Immature natural killer cell (primary cell): ENCODE results near the gene MSL3. TPM values are rescaled to one million over a fixed set of nuclear protein-coding genes. Genes with fewer than 3 reads are reported as not detected.
A peak's percentile ranks its signal among the peaks of the same experiment; 100 is the strongest.

Experiments used
- DNase-seq, 3 donors: peaks; one replicate each; pipeline ENCODE4 v3.0.0; 2022; ENCODE audit warnings: mixed read lengths in 1 of 3
- H3K27ac Mint-ChIP-seq, 6 donors: one replicate each; pipeline ENCODE4 v1.8.0; 2020; ENCODE audit warnings: mixed read lengths in 6 of 6, mild to moderate bottlenecking in 5 of 6, inconsistent platforms in 4 of 6, moderate library complexity in 3 of 6
- H3K27me3 Mint-ChIP-seq, 3 donors: one replicate each; pipeline ENCODE4 v1.8.0; 2020 to 2021; ENCODE audit warnings: low read depth in 3 of 3, mild to moderate bottlenecking in 3 of 3, mixed read lengths in 3 of 3, moderate library complexity in 3 of 3, inconsistent platforms in 1 of 3
- H3K36me3 Mint-ChIP-seq, 3 donors: one replicate each; pipeline ENCODE4 v1.8.0; 2020; ENCODE audit warnings: mixed read lengths in 3 of 3, inconsistent platforms in 2 of 3, mild to moderate bottlenecking in 2 of 3
- H3K4me1 Mint-ChIP-seq, 2 donors: one replicate each; pipeline ENCODE4 v1.8.0; 2020; ENCODE audit warnings: inconsistent platforms in 2 of 2, mild to moderate bottlenecking in 2 of 2, mixed read lengths in 2 of 2, moderate library complexity in 1 of 2
- H3K4me3 Mint-ChIP-seq, 5 donors: one replicate each; pipeline ENCODE4 v1.8.0; 2020; ENCODE audit warnings: mild to moderate bottlenecking in 5 of 5, mixed read lengths in 5 of 5, inconsistent platforms in 3 of 5, moderate library complexity in 3 of 5
- H3K9me3 Mint-ChIP-seq, 6 donors: one replicate each; pipeline ENCODE4 v1.8.0; 2020; ENCODE audit warnings: mild to moderate bottlenecking in 6 of 6, mixed read lengths in 6 of 6, inconsistent platforms in 4 of 6, moderate library complexity in 3 of 6
- polyA plus RNA-seq, 3 donors: library from polyadenylated mRNA; unstranded; fragments of 300-500 nt; fragmentation: Illumina TruSeq; gene quantifications; one replicate each; pipeline ENCODE4 v1.2.3, GENCODE V29; 2021

The MSL3 gene
- polyA plus RNA-seq, 3 donors from 2014 or later: 40.5 to 47.8 (median 41.0) TPM

DNA sequence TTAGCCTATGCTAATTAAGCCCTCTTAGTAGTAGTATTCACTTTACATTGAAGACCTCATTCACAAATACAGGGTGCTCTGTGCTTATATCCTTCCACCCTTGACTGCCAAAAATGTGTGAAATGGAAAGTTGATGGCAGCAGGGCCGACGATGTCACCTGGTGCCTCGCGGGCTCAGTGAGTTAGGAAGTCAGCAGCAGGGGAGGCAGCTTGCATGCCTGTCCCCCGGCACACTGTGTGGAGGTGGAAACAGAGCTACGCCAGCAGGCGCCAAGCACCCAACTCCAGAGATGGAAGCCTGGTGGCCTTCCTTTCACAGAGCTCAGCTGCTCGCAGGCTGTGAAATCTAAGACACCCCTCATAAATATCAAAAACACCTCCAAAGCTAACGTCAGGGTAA is 8.4 kb downstream of the MSL3 start:
- H3K27me3 Mint-ChIP-seq: peaks cover 0 to 4% (median 0%) of the 10 kb centered on the region in 3 donors
- H3K36me3 Mint-ChIP-seq: peaks cover 3 to 25% (median 11%) of the 10 kb centered on the region in 3 donors
- peaks cover 0 to 5% (median 0%) of the 10 kb centered on the region in 6 donors for H3K9me3 Mint-ChIP-seq
- no peak overlapping the region for H3K4me3 Mint-ChIP-seq
- peak overlapping the region in 1 of 6 donors; percentile 40 for H3K27ac Mint-ChIP-seq
- peaks cover 6 to 20% of the 10 kb centered on the region in 2 donors for H3K4me1 Mint-ChIP-seq
- DNase-seq: no peak

DNA sequence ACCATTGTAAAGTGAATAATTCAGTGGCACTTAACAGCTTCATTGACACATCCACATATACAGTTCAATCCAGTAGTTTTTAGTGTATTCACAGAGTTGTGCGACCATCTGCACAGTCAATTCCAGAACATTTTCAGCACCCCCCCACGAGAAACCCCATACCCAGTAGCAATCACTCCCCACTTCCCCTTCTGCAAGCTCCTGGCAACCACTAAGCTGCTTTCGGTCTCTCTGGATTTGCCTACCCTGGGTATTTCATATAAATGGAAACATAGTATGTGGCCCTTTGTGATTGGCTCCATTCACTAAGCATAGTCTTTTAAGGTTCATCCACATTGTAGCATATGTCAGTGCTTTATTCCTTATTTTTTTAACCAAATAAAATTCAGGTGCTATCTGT is 10.0 kb downstream of the MSL3 start:
- Mint-ChIP-seq H3K27me3 (peaks cover 0 to 2% (median 0%) of the 10 kb centered on the region in 3 donors), H3K4me3 (no peak overlapping the region), H3K4me1 (peaks cover 6 to 20% of the 10 kb centered on the region in 2 donors), H3K36me3 (peaks cover 3 to 16% (median 11%) of the 10 kb centered on the region in 3 donors), H3K27ac (no peak overlapping the region), H3K9me3 (peaks cover 0 to 5% (median 0%) of the 10 kb centered on the region in 6 donors)
- no peak for DNase-seq

DNA sequence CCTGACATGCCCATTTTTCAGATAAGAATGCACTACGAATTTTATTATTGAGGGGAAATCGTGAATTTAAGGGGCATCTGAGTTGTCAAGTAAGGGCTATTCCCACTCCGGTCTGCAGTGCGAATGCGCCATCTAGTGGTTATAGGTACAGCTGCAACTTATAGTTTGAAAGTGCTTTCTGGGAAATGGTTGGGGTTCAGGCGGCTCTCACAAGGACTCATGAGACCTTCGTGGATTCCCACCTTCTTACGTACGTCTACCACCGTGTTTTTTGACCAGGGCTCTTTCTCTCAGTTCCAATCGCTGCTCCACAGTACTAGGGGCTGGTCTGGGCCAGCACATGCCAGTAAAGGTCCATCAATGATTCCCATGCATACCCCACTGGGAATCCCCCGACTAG is 12.3 kb downstream of the MSL3 start:
- DNase-seq: peak; percentile 53 to 64 (median 55)
- H3K36me3 Mint-ChIP-seq: peaks cover 0 to 14% (median 4%) of the 10 kb centered on the region in 3 donors
- peak overlapping the region in 3 of 6 donors; percentile 15 to 51 (median 32) for H3K27ac Mint-ChIP-seq
- no peaks in the 10 kb centered on the region for H3K9me3 Mint-ChIP-seq
- no peak overlapping the region for H3K4me3 Mint-ChIP-seq
- H3K27me3 Mint-ChIP-seq: peaks cover 0 to 3% (median 0%) of the 10 kb centered on the region in 3 donors
- peaks cover 4 to 11% of the 10 kb centered on the region in 2 donors for H3K4me1 Mint-ChIP-seq

DNA sequence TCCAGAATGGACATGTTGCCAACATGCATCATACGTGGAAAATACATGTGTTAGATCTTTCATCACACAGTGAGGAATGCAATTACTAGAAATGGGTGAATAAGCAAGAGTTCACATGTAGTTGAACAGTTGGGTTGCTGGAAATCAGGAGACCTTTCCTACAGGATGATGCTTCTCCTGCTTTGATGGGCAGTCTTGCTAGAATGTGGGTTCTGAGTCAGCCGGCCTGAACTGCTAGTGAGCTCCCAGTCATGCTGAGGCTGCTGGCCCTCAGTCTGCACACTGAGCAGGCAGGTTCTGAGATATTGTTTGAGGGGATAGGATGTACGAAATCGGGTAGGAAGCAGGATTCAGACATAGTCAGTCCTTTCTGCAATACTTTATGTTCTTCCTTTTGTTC is 20.2 kb downstream of the MSL3 start:
- Mint-ChIP-seq H3K36me3 (peaks cover 4 to 19% (median 12%) of the 10 kb centered on the region in 3 donors), H3K27ac (no peak overlapping the region), H3K9me3 (no peaks in the 10 kb centered on the region), H3K4me1 (no peaks in the 10 kb centered on the region), H3K27me3 (peaks cover 0 to 2% (median under 1%) of the 10 kb centered on the region in 3 donors), H3K4me3 (no peak overlapping the region)
- no peak for DNase-seq

DNA sequence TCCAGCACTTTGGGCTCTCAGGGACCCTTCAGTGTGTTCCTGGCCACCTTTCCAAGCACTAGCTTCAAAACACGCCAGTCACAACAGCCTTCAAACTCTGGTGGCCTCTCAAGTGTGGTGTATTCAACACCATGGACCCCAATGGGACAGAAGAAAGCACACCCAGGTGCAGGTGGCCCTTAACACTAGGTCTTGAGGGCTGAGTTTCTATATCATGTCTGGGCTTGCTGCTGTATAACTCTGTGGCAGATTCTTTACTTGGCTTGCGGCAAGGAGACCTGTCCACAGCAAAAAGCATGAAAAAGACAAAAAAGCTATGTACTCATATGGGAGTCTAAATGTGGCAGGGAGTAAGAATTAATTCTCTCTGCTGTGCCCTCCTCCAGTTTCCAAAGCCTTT is 23.1 kb downstream of the MSL3 start:
- DNase-seq: no peak
- Mint-ChIP-seq H3K27ac (no peak overlapping the region), H3K4me3 (no peak overlapping the region), H3K9me3 (peaks cover 0 to 2% (median 0%) of the 10 kb centered on the region in 6 donors), H3K4me1 (no peaks in the 10 kb centered on the region), H3K27me3 (peaks cover 0 to 3% (median 2%) of the 10 kb centered on the region in 3 donors), H3K36me3 (peaks cover 0 to 4% (median 3%) of the 10 kb centered on the region in 3 donors)

- peaks cover 0 to 2% (median 0%) of the 10 kb centered on the region in 6 donors for H3K9me3 Mint-ChIP-seq
- peaks cover 0 to 4% (median 3%) of the 10 kb centered on the region in 3 donors for H3K36me3 Mint-ChIP-seq
- H3K27me3 Mint-ChIP-seq: peaks cover 0 to 3% (median 0%) of the 10 kb centered on the region in 3 donors
- H3K27ac Mint-ChIP-seq: no peak overlapping the region
- H3K4me3 Mint-ChIP-seq: no peak overlapping the region
- H3K4me1 Mint-ChIP-seq: peaks cover 2 to 3% of the 10 kb centered on the region in 2 donors
- no peak for DNase-seq
These were observed 23.8 kb downstream of the MSL3 start for GRCh38 chrX:11781734-11782370.

DNA sequence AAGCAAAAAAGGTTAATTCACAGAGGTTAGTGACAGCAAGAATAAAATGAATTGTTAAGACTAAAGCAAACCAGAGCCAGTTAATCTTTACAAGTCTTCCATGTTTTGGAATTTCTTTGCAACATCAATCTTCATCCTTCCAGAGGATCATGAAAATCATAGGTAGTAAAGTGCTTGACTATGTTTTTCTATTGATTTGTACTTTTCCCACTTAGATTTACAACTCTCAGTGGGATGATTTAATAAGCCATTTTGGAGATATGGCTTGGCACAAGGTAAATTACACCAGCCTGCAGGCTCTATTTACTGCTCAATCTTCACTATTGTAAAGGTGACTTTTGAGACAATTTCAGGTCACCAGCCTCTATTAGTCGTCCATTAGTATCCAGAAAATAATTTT is 26.5 kb downstream of the MSL3 start:
- peaks cover 0 to 3% (median under 1%) of the 10 kb centered on the region in 3 donors for H3K36me3 Mint-ChIP-seq
- peaks cover 7 to 16% of the 10 kb centered on the region in 2 donors for H3K4me1 Mint-ChIP-seq
- H3K9me3 Mint-ChIP-seq: peaks cover 0 to 2% (median 0%) of the 10 kb centered on the region in 6 donors
- DNase-seq: no peak
- no peak overlapping the region for H3K4me3 Mint-ChIP-seq
- H3K27ac Mint-ChIP-seq: no peak overlapping the region
- H3K27me3 Mint-ChIP-seq: peaks cover 0 to 3% (median 0%) of the 10 kb centered on the region in 3 donors

- Mint-ChIP-seq H3K27me3 (peaks cover 0 to 3% (median 0%) of the 10 kb centered on the region in 3 donors), H3K27ac (peak overlapping the region in 2 of 6 donors; percentile 23 to 32), H3K36me3 (no peaks in the 10 kb centered on the region), H3K4me3 (peak overlapping the region; percentile 68 to 84 (median 77)), H3K9me3 (peaks cover 0 to 2% (median 0%) of the 10 kb centered on the region in 6 donors), H3K4me1 (peaks cover 10 to 16% of the 10 kb centered on the region in 2 donors)
- DNase-seq: no peak
These were observed 28.8 kb downstream of the MSL3 start for GRCh38 chrX:11786862-11787261.

- no peaks in the 10 kb centered on the region for H3K36me3 Mint-ChIP-seq
- peaks cover 14 to 21% of the 10 kb centered on the region in 2 donors for H3K4me1 Mint-ChIP-seq
- H3K27me3 Mint-ChIP-seq: peaks cover 0 to 3% (median 0%) of the 10 kb centered on the region in 3 donors
- peaks cover 0 to 2% (median 0%) of the 10 kb centered on the region in 6 donors for H3K9me3 Mint-ChIP-seq
- DNase-seq: peak; percentile 50 to 55 (median 53)
- peak overlapping the region in 2 of 6 donors; percentile 28 to 70 for H3K27ac Mint-ChIP-seq
- peak overlapping the region; percentile 68 to 84 (median 77) for H3K4me3 Mint-ChIP-seq
These were observed 29.5 kb downstream of the MSL3 start for GRCh38 chrX:11787564-11787963.

GRCh38 chrX:11789809-11790208 is 31.8 kb downstream of the MSL3 start:
- no peaks in the 10 kb centered on the region for H3K36me3 Mint-ChIP-seq
- no peak for DNase-seq

GRCh38 chrX:11791090-11791489 is 33.1 kb downstream of the MSL3 start:
- Mint-ChIP-seq H3K27ac (no peak overlapping the region), H3K36me3 (no peaks in the 10 kb centered on the region), H3K4me1 (peaks cover 24 to 34% of the 10 kb centered on the region in 2 donors), H3K9me3 (no peaks in the 10 kb centered on the region), H3K4me3 (no peak overlapping the region), H3K27me3 (peaks cover 0 to 2% (median 1%) of the 10 kb centered on the region in 3 donors)
- no peak for DNase-seq

More at GRCh38 chrX:11789809-11790208, 31.8 kb downstream of the MSL3 start:
- peaks cover 24 to 34% of the 10 kb centered on the region in 2 donors for H3K4me1 Mint-ChIP-seq
- H3K27me3 Mint-ChIP-seq: peaks cover 1 to 3% (median 2%) of the 10 kb centered on the region in 3 donors
- H3K4me3 Mint-ChIP-seq: no peak overlapping the region
- H3K27ac Mint-ChIP-seq: no peak overlapping the region
- H3K9me3 Mint-ChIP-seq: no peaks in the 10 kb centered on the region

GRCh38 chrX:11791537-11791936 is 33.5 kb downstream of the MSL3 start:
- no peak for DNase-seq
- Mint-ChIP-seq H3K4me1 (peaks cover 24 to 34% of the 10 kb centered on the region in 2 donors), H3K27ac (peak overlapping the region in 1 of 6 donors; percentile 70), H3K4me3 (no peak overlapping the region), H3K9me3 (no peaks in the 10 kb centered on the region), H3K27me3 (peaks cover 0 to 2% (median 1%) of the 10 kb centered on the region in 3 donors), H3K36me3 (no peaks in the 10 kb centered on the region)

DNA sequence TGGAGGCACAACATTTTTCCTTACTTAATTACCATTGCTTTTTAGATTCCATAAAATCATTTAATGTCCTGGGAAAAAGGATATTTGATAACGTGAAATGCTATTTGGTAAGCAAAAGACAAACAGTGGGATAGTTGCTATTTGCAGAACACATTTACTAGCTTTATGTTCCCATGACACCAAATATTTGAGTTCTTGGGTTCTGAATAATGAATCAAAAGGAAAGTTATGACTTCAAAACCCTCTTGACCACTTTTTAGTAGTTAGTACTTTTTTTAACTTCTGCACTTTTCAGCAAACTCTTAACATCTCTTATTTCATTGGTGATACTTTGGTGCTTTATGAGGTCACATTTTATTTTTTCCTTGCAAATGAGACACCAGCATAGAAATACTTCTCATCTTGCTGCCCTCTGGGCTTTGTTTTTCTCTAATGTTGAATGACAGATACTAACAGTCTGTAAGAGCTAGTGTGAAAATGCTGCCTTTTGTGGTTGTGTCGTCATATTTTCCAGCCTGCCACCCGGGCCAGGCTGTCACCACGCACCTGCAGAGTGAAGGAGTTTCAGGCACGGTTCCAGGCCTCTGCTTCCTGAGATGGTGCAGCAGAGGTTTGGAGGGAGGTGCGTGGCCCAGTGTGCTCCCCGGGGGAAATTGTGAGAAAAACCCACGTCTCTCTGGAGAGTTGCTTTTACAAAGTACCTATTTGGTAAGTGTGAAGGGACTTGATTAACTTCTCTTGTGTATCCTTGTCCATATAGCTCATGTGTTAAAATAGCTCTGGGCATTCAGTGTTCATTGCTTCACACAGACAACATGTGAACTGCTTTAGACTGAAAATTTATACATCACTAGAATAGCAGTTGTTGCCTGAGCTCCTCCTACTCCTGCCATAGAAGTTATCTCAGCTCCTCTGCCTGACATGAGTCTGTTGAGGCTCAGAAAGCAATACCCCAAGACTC is 34.7 kb downstream of the MSL3 start:
- peaks cover 18 to 22% of the 10 kb centered on the region in 2 donors for H3K4me1 Mint-ChIP-seq

More for the DNA sequence above, 34.7 kb downstream of the MSL3 start:
- DNase-seq: peak; percentile 22 to 44 (median 32)
- Mint-ChIP-seq H3K36me3 (no peaks in the 10 kb centered on the region), H3K27ac (peak overlapping the region; percentile 52 to 91 (median 71)), H3K9me3 (no peaks in the 10 kb centered on the region), H3K4me3 (peak overlapping the region; percentile 3 to 56 (median 48)), H3K27me3 (peaks cover 0 to 2% (median 1%) of the 10 kb centered on the region in 3 donors)
